ENCODE data around the gene TRABD2B.

Gene TRABD2B

GRCh38 chr1:47935856-47936255 is 61.3 kb downstream of the TRABD2B start (continued):
- no peak for TF ChIP-seq ZNF280D (tag by site-specific recombination; IDR thresholded peaks at IDR 0.05)

GRCh38 chr1:47935163-47935562 is 62.0 kb downstream of the TRABD2B start:
- H3K4me1 ChIP-seq (ENCODE audit: control insufficient read depth, insufficient read depth, low read length): no peaks in the 10 kb centered on the region
- no peaks in the 10 kb centered on the region for H3K36me3 ChIP-seq (ENCODE audit: control insufficient read depth in 2 of 2, insufficient read depth in 1 of 2, low read length in 2 of 2)
- H3K27ac ChIP-seq (ENCODE audit: extremely low read depth, low read depth, low read length): no peak overlapping the region
- no peak for TF ChIP-seq ZNF623 (tag by site-specific recombination; IDR thresholded peaks at IDR 0.05)
- H3K9me3 ChIP-seq (ENCODE audit: control insufficient read depth, insufficient read depth, low read depth, low read length): no peaks in the 10 kb centered on the region
- CTCF ChIA-PET: no interaction called here
- POLR2A ChIA-PET: no interaction called here
- H3K4me3 ChIP-seq (ENCODE audit: low read depth, low read length): no peak overlapping the region

GRCh38 chr1:47934243-47934805 is 62.9 kb downstream of the TRABD2B start:
- ChIA-PET CTCF (no interaction called here), POLR2A (no interaction called here)
- Histone ChIP-seq H3K4me3 (ENCODE audit: low read depth, low read length) (no peak overlapping the region), H3K36me3 (ENCODE audit: control insufficient read depth in 2 of 2, insufficient read depth in 1 of 2, low read length in 2 of 2) (no peaks in the 10 kb centered on the region), H3K9me3 (ENCODE audit: control insufficient read depth, insufficient read depth, low read depth, low read length) (no peaks in the 10 kb centered on the region), H3K4me1 (ENCODE audit: control insufficient read depth, insufficient read depth, low read length) (no peaks in the 10 kb centered on the region), H3K27ac (ENCODE audit: extremely low read depth, low read depth, low read length) (no peak overlapping the region)
- TF ChIP-seq ZSCAN30 (tag by site-specific recombination; IDR thresholded peaks at IDR 0.05) (peak; percentile 75), ZBTB48 (tag by site-specific recombination; IDR thresholded peaks at IDR 0.05) (peak; percentile 30; the same call in 1 of the 2 replicates), GLIS1 (tag by site-specific recombination; IDR thresholded peaks at IDR 0.05) (peak; percentile 83), ZBTB49 (tag by site-specific recombination; IDR thresholded peaks at IDR 0.05; ENCODE audit: low read depth) (no peak), ZFP41 (tag by site-specific recombination; IDR thresholded peaks at IDR 0.05; ENCODE audit: borderline replicate concordance) (no peak), ZNF394 (tag by site-specific recombination; IDR thresholded peaks at IDR 0.05; ENCODE audit: borderline replicate concordance) (no peak), PRDM4 (tag by site-specific recombination; IDR thresholded peaks at IDR 0.05) (0 out of 2 replicates have a peak, but pooled peaks have one; percentile 27), ZXDB (tag by site-specific recombination; IDR thresholded peaks at IDR 0.05) (no peak), ZFHX2 (tag by site-specific recombination; conservative IDR thresholded peaks at IDR 0.05) (peak; percentile 96), SP2 (tag by site-specific recombination; IDR thresholded peaks at IDR 0.05) (peak; percentile 53), ZNF549 (tag by site-specific recombination; IDR thresholded peaks at IDR 0.05) (no peak), ZNF561 (tag by site-specific recombination; IDR thresholded peaks at IDR 0.05; ENCODE audit: borderline replicate concordance) (no peak), ZBTB10 (tag by site-specific recombination; IDR thresholded peaks at IDR 0.05) (no peak), KLF8 (tag by site-specific recombination; IDR thresholded peaks at IDR 0.05) (no peak), ZBTB21 (tag by site-specific recombination; IDR thresholded peaks at IDR 0.05) (peak; percentile 81), ZNF600 (tag by site-specific recombination; IDR thresholded peaks at IDR 0.05) (0 out of 2 replicates have a peak, but pooled peaks have one; percentile 47)
